B cell (primary cell): ENCODE measurements around the gene HOXA4. TPM values are rescaled to one million over a fixed set of nuclear protein-coding genes. Genes with fewer than 3 reads are reported as not detected.

Source experiments
- ATAC-seq: fragments of 200-7000 bp; cut with Tn5 transposase; one replicate; pipeline ENCODE4 v1.10.0; 2021; ENCODE audit warnings: low read depth, mild to moderate bottlenecking, moderate number of reproducible peaks, moderate library complexity
- CTCF ChIA-PET: fragments of 350-600 bp; sonication (Branson Sonifier 250); formaldehyde crosslinking; loops from one replicate; lab custom pipeline; 2021; ENCODE audit warnings: antibody characterized with exemption, inconsistent platforms; lab: Charles Lee
- POLR2A ChIA-PET: fragments of 350-600 bp; sonication (Branson Sonifier 250); formaldehyde crosslinking; loops from one replicate; lab custom pipeline; 2021; ENCODE audit warnings: antibody characterized with exemption; lab: Charles Lee
- DNase-seq: peaks from one replicate; pipeline ENCODE4 v3.0.0; 2013
- H2AFZ ChIP-seq: 2 replicates; pipeline ENCODE4 v1.6.1; 2012; ENCODE audit warnings: mild to moderate bottlenecking, low read depth, low read length; ENCODE audit not compliant: insufficient read depth, poor library complexity, severe bottlenecking
- H3K27ac ChIP-seq, 2 donors: 1 replicate in 1 of 2; 2 replicates in 1 of 2; pipeline ENCODE4 v1.5.1; 2012 to 2013; ENCODE audit warnings: low read length in 2 of 2, mild to moderate bottlenecking in 2 of 2, moderate library complexity in 1 of 2
- H3K27me3 ChIP-seq, 4 experiments: fragments of 200-600 bp in 1 of 4; sonication (generic) in 1 of 4; replicated peaks in 1 of 4; 1 replicate in 2 of 4; 2 replicates in 2 of 4; pipeline versions ENCODE4 v1.6.1 to v1.7.0; 2013 to 2016; ENCODE audit warnings: low read length in 3 of 4, mild to moderate bottlenecking in 2 of 4, mixed read lengths in 1 of 4, moderate library complexity in 1 of 4; ENCODE audit not compliant: insufficient read depth in 4 of 4, control insufficient read depth in 3 of 4; ENCODE audit errors: control extremely low read depth in 1 of 4
- H3K36me3 ChIP-seq, 2 experiments: replicated peaks in 1 of 2; 1 replicate in 1 of 2; 2 replicates in 1 of 2; pipeline versions ENCODE4 v1.6.1 to v1.7.1; 2013; ENCODE audit warnings: low read length in 1 of 2; ENCODE audit not compliant: insufficient read depth in 2 of 2, control insufficient read depth in 1 of 2; ENCODE audit errors: control extremely low read depth in 1 of 2, extremely low read depth in 1 of 2
- H3K4me1 ChIP-seq, 2 donors: fragments of 200-600 bp in 1 of 2; sonication (generic) in 1 of 2; 1 replicate in 1 of 2; 2 replicates in 1 of 2; pipeline versions ENCODE4 v1.5.1 to v1.6.1; 2013 to 2017; ENCODE audit warnings: low read length in 2 of 2; ENCODE audit not compliant: control insufficient read depth in 2 of 2, insufficient read depth in 2 of 2
- H3K4me2 ChIP-seq: replicated peaks from 2 replicates; pipeline ENCODE3; 2012; ENCODE audit warnings: mild to moderate bottlenecking, low read depth, low read length; ENCODE audit not compliant: poor library complexity, severe bottlenecking
- H3K4me3 ChIP-seq, 5 experiments: fragments of 200-600 bp in 1 of 5; sonication (generic) in 1 of 5; 1 replicate in 3 of 5; 2 replicates in 2 of 5; pipeline versions ENCODE4 v1.5.1 to v1.7.0; 2011 to 2016; ENCODE audit warnings: low read length in 4 of 5, mild to moderate bottlenecking in 4 of 5, low read depth in 2 of 5, control low read depth in 1 of 5, moderate library complexity in 1 of 5; ENCODE audit not compliant: insufficient read depth in 1 of 5; ENCODE audit errors: control extremely low read depth in 1 of 5, extremely low read depth in 1 of 5
- H3K79me2 ChIP-seq: fragments of 200-600 bp; sonication (generic); one replicate; pipeline ENCODE4 v1.6.0; 2016; ENCODE audit warnings: low read length; ENCODE audit not compliant: control insufficient read depth, insufficient read depth
- H3K9ac ChIP-seq: fragments of 200-600 bp; sonication (generic); 2 replicates; pipeline ENCODE4 v1.6.1; 2017; ENCODE audit warnings: mild to moderate bottlenecking, low read length, moderate library complexity
- H3K9me3 ChIP-seq, 3 donors: one replicate each; pipeline versions ENCODE4 v1.6.1 to v1.7.1; 2013; ENCODE audit warnings: low read length in 2 of 3; ENCODE audit not compliant: control insufficient read depth in 2 of 3, insufficient read depth in 1 of 3; ENCODE audit errors: control extremely low read depth in 1 of 3
- H4K20me1 ChIP-seq: 2 replicates; pipeline ENCODE4 v1.6.0; 2012; ENCODE audit warnings: mild to moderate bottlenecking, low read length; ENCODE audit not compliant: insufficient read depth, control insufficient read depth, poor library complexity, severe bottlenecking
- H3K27ac Mint-ChIP-seq: one replicate; pipeline ENCODE4 v1.8.0; 2021; ENCODE audit warnings: mixed read lengths
- H3K27me3 Mint-ChIP-seq: one replicate; pipeline ENCODE4 v1.8.0; 2021; ENCODE audit warnings: mixed read lengths
- H3K4me1 Mint-ChIP-seq: one replicate; pipeline ENCODE4 v1.8.0; 2021; ENCODE audit warnings: mixed read lengths
- H3K4me3 Mint-ChIP-seq: one replicate; pipeline ENCODE4 v1.8.0; 2021; ENCODE audit warnings: mixed read lengths
- H3K9me3 Mint-ChIP-seq: one replicate; pipeline ENCODE4 v1.8.0; 2022; ENCODE audit warnings: mixed read lengths; ENCODE audit not compliant: insufficient read depth
- CTCF ChIP-seq: fragments of 200-600 bp; IDR thresholded peaks from one replicate; pipeline ENCODE4 v1.8.0; 2022; ENCODE audit warnings: antibody characterized with exemption, mild to moderate bottlenecking
- EZH2 ChIP-seq: IDR thresholded peaks from 2 replicates; pipeline ENCODE4 v1.6.1; 2012; ENCODE audit warnings: borderline replicate concordance, low read depth, mild to moderate bottlenecking, moderate library complexity, low read length; ENCODE audit not compliant: insufficient read depth, poor library complexity, severe bottlenecking
- WGBS: methylation state at CpG from one replicate; pipeline ENCODE4 v1.1.5; 2013; ENCODE audit warnings: missing lambda C conversion rate; ENCODE audit not compliant: insufficient coverage; 5-methylcytosine and 5-hydroxymethylcytosine counted together
- intact Hi-C: fragments of 100-400 bp; cut with micrococcal nuclease; formaldehyde crosslinking; loops from one replicate; pipeline ENCODE4 v1.10.0; 2022
- polyA plus RNA-seq: library from polyadenylated mRNA; depleted of rRNA; stranded (reverse); fragments of >200 nt; gene quantifications from 2 replicates; pipeline ENCODE4 v1.2.3, GENCODE V29; 2012
- total RNA-seq, 2 donors: library from RNA; stranded (reverse); fragments of 120-200 nt in 1 of 2; gene quantifications; 1 replicate in 1 of 2; 2 replicates in 1 of 2; pipeline versions ENCODE4 v1.2.3 to v1.2.4, GENCODE V29; 2013 to 2022

The HOXA4 gene
- total and polyA plus RNA-seq, 2 donors (not counting 1 experiment from before 2014, with no cell fraction given), result 0.30 TPM; not detected in 1

- Histone ChIP-seq H3K79me2 (no peaks in the 10 kb centered on the region), H3K9me3 (peaks cover 0 to 47% (median 0%) of the 10 kb centered on the region in 3 donors), H3K27ac (no peak overlapping the region), H4K20me1 (no peaks in the 10 kb centered on the region), H3K4me3 (peak overlapping the region in 1 of 5 experiments; percentile 35), H3K36me3 (no peaks in the 10 kb centered on the region), H3K9ac (no peak overlapping the region), H3K4me2 (peak overlapping the region; percentile 47), H3K4me1 (peaks cover 6 to 7% of the 10 kb centered on the region in 2 donors), H2AFZ (no peak overlapping the region), H3K27me3 (peaks cover 0 to 58% (median 27%) of the 10 kb centered on the region in 4 experiments)
- Mint-ChIP-seq H3K27ac (peak overlapping the region; percentile 26), H3K27me3 (peaks cover 59% of the 10 kb centered on the region), H3K4me3 (peak overlapping the region; percentile 65), H3K9me3 (no peaks in the 10 kb centered on the region), H3K4me1 (peaks cover 9% of the 10 kb centered on the region)
- ChIA-PET CTCF (interaction anchor here (1.3 kb wide), 1 partner anchor 11 kb away, joined by 3 read pairs; no protein-coding TSS in a partner anchor), POLR2A (interaction anchor here (0.6 kb wide), 1 partner anchor 1051 kb away, joined by 5 read pairs; no protein-coding TSS in a partner anchor)
- WGBS, result 71% methylated on average over 27 of the region's 29 CpGs
- intact Hi-C loops, result no loop called here
- TF ChIP-seq EZH2, result no peak
- no peak for TF ChIP-seq CTCF
- ATAC-seq (no peak), DNase-seq (no peak)
These were observed 12.0 kb upstream of the HOXA4 start for GRCh38 chr7:27142580-27143022.

GRCh38 chr7:27141923-27142579, 11.5 kb upstream of the HOXA4 start:
- H3K4me3 Mint-ChIP-seq, result no peak overlapping the region
- DNase-seq (no peak), ATAC-seq (no peak)
- Histone ChIP-seq H3K4me1 (peaks cover under 1 to 2% of the 10 kb centered on the region in 2 donors), H3K36me3 (no peaks in the 10 kb centered on the region), H3K4me2 (no peak overlapping the region), H3K79me2 (no peaks in the 10 kb centered on the region), H3K9me3 (peaks cover 0 to 42% (median 0%) of the 10 kb centered on the region in 3 donors), H3K9ac (no peak overlapping the region), H2AFZ (no peak overlapping the region), H3K27me3 (peaks cover 0 to 55% (median 26%) of the 10 kb centered on the region in 4 experiments), H4K20me1 (no peaks in the 10 kb centered on the region), H3K4me3 (no peak overlapping the region), H3K27ac (no peak overlapping the region)
- CTCF ChIA-PET, result interaction anchor here (0.9 kb wide), 1 partner anchor 14 kb away, joined by 4 read pairs; no protein-coding TSS in a partner anchor
- H3K27me3 Mint-ChIP-seq, result peaks cover 59% of the 10 kb centered on the region
- TF ChIP-seq EZH2, result no peak
- TF ChIP-seq CTCF, result no peak
- no peak overlapping the region for H3K27ac Mint-ChIP-seq
- peaks cover 4% of the 10 kb centered on the region for H3K4me1 Mint-ChIP-seq
- WGBS, result 82% methylated on average over 26 of the region's 30 CpGs
- intact Hi-C loops, result no loop called here
- H3K9me3 Mint-ChIP-seq, result no peaks in the 10 kb centered on the region
- POLR2A ChIA-PET, result no interaction called here
